HTR-8/SVneo (cell line): ENCODE results near the gene TTC24.
"Not testable (repeated sequence)": the region's sequence is repeated elsewhere in the genome, so short reads cannot be mapped to it uniquely, and the experiment has no call there.

Experiments
- DNase-seq: peaks from one replicate; pipeline ENCODE4 v3.0.0; 2011; ENCODE audit warnings: low spot score, mixed read lengths; ENCODE audit not compliant: insufficient read length
- FAIRE-seq: peaks from 2 replicates; lab custom pipeline; 2011; peaks lifted over from hg19 to GRCh38; lab: Jason Lieb, UNC

Gene TTC24

DNA sequence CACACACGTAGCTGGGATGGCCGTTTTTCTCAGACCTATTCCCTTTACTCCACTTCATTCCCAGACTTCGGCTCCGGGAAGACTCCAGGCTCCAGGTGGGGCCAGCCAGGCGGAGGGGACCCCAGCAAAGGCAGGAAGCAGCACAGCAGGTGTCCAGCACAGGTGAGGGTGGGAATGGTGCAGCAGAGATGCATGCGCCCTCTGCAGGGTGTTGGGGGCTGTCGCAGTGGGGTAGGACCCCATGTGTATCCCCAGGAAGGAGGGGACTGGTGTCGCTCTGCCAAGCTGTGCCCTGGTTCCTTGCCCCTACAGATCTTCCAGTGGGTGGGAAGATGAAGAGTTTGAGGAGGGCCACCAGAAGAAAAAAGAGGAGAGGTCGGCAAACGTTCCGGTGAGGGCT is 5.3 kb downstream of the TTC24 start:
- DNase-seq (peak; percentile 18), FAIRE-seq (no peak)

DNA sequence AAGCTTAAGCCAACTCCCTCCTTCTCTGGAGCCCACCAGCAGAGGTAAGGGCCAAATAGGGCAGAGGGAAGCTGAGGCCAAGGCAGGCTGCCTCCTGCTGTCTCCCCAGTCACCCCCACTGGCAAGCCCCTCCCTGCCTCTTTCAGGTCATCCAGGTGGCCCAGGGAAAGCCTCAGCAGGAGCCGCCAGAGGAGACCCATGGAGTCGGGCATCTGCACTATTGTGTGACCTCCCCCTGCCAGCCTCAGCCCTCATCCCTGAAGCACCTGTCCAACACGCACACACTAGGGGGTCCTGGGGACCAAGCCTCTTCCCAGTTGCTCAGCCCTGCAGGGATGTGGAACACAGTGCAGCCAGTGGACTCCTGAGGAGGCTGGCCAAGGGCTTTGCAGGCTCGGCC is 6.8 kb downstream of the TTC24 start:
- DNase-seq (no peak), FAIRE-seq (no peak)

GRCh38 chr1:156586892-156587477 is 7.5 kb downstream of the TTC24 start:
- FAIRE-seq (no peak), DNase-seq (no peak)

GRCh38 chr1:156587927-156588326 is 8.4 kb downstream of the TTC24 start:
- FAIRE-seq, DNase-seq: not testable (repeated sequence)

DNA sequence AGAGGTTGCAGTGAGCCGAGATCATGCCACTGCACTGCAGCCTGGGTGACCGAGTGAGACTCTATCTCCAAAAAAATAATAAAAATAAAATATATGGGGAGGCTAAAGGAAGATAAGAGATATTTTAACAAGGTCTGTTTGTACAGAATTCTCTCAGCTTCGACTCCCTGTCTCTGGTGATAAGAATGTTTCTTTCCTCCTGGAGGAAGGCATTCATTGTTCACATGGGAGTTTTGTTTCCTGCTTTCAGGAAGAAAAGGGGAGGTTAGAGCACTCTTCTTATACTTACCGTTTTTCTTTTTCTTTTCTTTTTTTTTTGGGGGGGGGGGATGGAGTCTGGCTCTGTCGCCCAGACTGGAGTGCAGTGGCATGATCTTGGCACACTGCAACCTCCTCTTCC is 10.0 kb downstream of the TTC24 start:
- FAIRE-seq: no peak
- no peak for DNase-seq

- no peak for FAIRE-seq
Measured at GRCh38 chr1:156590326-156591180, 11.0 kb downstream of the TTC24 start.

DNA sequence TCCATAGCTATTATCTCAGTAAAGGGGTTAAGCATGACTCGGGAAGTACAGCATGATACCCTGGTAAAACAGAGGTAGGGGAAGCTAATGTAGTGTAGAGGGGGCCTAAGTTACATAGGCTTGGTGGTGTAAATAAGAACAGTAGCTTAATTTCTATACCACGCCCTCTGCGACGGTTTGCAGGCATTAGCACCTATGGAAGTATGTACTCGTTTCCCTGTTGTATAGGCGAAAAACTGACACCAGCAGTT is 11.6 kb downstream of the TTC24 start:
- DNase-seq (no peak), FAIRE-seq (no peak)

More at GRCh38 chr1:156590326-156591180, 11.0 kb downstream of the TTC24 start:
- no peak for DNase-seq

GRCh38 chr1:156591432-156592157 is 12.1 kb downstream of the TTC24 start, which contains the start of gene NAXE:
NAXE (plus strand) TSS chr1:156591776; CDS start chr1:156591805, 29 bp downstream.
- DNase-seq (peak; percentile 71), FAIRE-seq (no peak)

DNA sequence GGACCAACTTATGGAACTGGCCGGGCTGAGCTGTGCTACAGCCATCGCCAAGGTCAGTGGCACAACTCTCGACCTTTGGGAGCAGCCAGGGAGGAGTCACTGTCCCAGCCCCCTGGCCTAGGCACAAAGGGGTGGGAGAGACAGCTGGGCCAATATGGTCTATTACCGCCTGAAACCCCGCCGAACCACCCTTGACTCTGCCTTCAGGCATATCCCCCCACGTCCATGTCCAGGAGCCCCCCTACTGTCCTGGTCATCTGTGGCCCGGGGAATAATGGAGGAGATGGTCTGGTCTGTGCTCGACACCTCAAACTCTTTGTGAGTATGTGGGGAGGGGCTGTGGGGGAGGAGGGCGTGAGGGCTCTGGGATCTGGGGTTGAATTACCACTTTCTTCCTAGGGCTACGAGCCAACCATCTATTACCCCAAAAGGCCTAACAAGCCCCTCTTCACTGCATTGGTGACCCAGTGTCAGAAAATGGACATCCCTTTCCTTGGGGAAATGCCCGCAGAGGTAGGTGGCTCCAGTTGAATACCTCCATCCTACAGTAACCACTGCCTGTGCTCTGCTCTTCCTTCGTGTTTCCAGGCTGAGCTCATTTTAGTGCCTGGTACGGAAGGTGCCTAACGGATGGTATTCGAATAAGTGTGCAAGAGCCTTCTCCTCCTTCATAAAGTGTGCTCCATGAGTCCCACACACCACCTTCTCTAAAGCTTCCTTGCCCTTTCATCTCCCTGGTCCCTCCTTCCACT is 12.8 kb downstream of the TTC24 start:
- DNase-seq (no peak), FAIRE-seq (no peak)

GRCh38 chr1:156592910-156593660 is 13.6 kb downstream of the TTC24 start:
- no peak for FAIRE-seq
- no peak for DNase-seq

- FAIRE-seq: no peak
- DNase-seq: no peak
Measured at GRCh38 chr1:156593661-156593989, 14.1 kb downstream of the TTC24 start.

DNA sequence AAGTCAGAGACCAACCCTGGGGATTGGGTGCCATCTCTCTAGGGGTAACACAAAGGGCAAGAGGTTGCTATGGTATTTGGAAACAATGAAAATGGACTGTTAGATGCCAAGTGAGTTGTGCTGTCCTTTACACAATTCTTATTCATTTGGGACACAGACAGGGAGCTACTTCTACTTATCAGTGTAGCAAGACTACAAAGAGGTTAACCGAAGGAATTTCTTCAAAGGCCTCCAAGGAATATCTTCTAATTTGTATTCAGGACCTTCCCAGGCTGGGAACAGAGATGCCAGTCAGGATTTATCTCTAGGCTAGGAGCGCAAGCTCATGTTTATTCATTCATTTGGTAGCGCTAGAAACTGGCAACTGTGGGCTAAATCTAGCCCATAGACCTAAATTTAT is 14.7 kb downstream of the TTC24 start:
- FAIRE-seq (no peak), DNase-seq (no peak)

DNA sequence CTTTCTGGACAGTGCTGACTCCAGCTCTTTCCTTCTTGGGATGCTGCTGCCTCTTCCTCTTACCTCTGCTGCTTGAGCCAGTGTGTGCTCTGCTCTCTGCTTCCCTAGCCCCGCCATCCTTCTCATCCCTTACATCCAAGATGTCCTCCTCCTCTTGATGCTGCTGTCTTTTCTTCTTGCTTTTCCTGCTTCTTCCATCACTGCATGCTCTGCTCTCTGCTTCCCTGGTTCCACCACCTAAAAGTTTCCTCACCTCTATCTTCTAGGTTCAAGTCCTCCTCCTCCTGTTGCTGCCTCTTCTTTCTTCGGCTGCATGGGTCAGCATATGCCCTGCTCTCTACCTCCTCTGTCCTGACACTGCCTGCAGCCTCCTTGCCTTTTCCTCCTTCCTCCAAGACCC is 15.5 kb downstream of the TTC24 start:
- DNase-seq (no peak), FAIRE-seq (no peak)

DNA sequence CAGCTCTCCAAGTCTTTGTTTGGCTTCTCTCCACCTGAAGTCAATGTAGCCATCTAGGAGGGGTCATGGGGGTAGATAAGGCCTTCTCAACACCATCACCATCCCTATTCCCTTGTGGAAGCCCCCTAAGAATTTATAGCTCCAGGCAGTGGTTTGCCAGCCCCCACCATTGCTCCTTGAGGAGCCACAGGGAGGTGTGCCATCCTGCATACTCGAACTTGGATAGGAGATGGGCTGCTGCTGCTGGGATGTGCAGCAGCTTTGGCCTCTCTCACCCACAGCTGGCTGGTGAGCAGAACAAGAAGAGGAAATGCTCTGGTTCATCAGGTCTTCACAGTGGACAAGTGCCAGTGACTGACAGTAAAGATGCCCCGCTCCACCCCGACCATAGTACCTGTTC is 16.9 kb downstream of the TTC24 start:
- FAIRE-seq (no peak), DNase-seq (no peak)

- DNase-seq (no peak), FAIRE-seq (no peak)
Measured at GRCh38 chr1:156598125-156598524, 18.6 kb downstream of the TTC24 start.

GRCh38 chr1:156598731-156599432 is 19.4 kb downstream of the TTC24 start:
- DNase-seq: no peak
- no peak for FAIRE-seq

DNA sequence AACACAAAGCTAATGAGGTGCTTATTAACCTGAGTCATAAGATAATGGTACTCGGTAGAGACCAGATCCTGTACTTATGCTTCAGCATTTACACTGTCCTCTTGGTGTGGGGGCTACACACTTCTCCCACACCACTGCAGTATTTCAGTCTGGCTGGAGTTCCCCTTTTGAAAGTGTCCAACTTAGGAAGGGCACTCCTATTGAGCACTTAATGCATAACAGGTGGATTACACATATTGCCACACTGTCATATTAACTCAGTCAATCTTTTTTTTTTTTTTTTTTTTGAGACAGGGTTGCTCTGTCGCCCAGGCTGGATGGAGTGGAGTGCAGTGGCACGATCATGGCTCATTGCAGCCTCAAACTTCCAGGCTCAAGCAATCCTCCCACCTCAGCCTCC is 20.3 kb downstream of the TTC24 start:
- FAIRE-seq (no peak), DNase-seq (no peak)

DNA sequence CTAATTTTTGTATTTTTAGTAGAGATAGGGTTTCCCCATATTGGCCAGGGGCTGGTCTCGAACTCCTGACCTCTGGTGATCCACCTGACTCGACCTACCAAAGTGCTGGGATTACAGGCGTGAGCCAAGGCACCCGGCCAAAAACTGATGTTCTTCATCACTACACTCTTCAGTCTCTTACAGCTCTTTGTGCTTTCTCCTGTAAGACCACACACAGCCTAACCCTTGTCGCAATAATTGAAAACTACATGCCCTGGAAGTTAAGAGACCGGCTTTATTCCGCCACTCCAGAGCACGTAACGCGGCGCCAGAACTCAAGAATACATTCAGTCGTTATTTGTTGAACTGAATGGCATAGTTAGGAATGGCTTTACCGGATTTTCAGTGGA is 21.2 kb downstream of the TTC24 start:
- FAIRE-seq (no peak), DNase-seq (no peak)

GRCh38 chr1:156601122-156601830 is 21.8 kb downstream of the TTC24 start, which contains the start of gene GPATCH4:
GPATCH4 (minus strand) TSS chr1:156601479.
- DNase-seq (peak; percentile 72), FAIRE-seq (no peak)
